Activated T-cell treated with anti-CD3 and anti-CD28 coated beads, Interleukin-2, amount 50 U/mL, for 72 hours (primary cell): ENCODE measurements around the gene PPOX. TPM values are rescaled to one million over a fixed set of nuclear protein-coding genes. Genes with fewer than 3 reads are reported as not detected.
A peak's percentile ranks its signal among the peaks of the same experiment; 100 is the strongest.

Source experiments
- ATAC-seq, 2 donors: fragments of 150-1000 bp; cut with Tn5 transposase; replicated peaks in 1 of 2; 2 replicates each; pipeline ENCODE4 v1.10.0; 2021; ENCODE audit warnings: moderate library complexity in 2 of 2, mild to moderate bottlenecking in 1 of 2
- DNase-seq, 2 donors: peaks; one replicate each; pipeline ENCODE4 v3.0.0; 2021 to 2022; ENCODE audit warnings: mixed read lengths in 1 of 2
- H3K27ac Mint-ChIP-seq: one replicate; pipeline ENCODE4 v1.8.0; 2022; ENCODE audit warnings: mild to moderate bottlenecking, moderate library complexity, mixed read lengths
- H3K27me3 Mint-ChIP-seq: one replicate; pipeline ENCODE4 v1.8.0; 2022; ENCODE audit warnings: low read depth, mixed read lengths
- H3K36me3 Mint-ChIP-seq, 2 donors: one replicate each; pipeline ENCODE4 v1.8.0; 2022; ENCODE audit warnings: mixed read lengths in 2 of 2, mild to moderate bottlenecking in 1 of 2; ENCODE audit not compliant: insufficient read depth in 2 of 2
- H3K4me1 Mint-ChIP-seq: one replicate; pipeline ENCODE4 v1.8.0; 2022; ENCODE audit warnings: low read depth, mixed read lengths
- H3K4me3 Mint-ChIP-seq, 2 donors: one replicate each; pipeline ENCODE4 v1.8.0; 2022; ENCODE audit warnings: mild to moderate bottlenecking in 2 of 2, mixed read lengths in 2 of 2, moderate library complexity in 2 of 2
- H3K9me3 Mint-ChIP-seq, 2 donors: one replicate each; pipeline ENCODE4 v1.8.0; 2022; ENCODE audit warnings: mixed read lengths in 2 of 2
- total RNA-seq, 2 donors: library from RNA; stranded (reverse); gene quantifications; one replicate each; pipeline ENCODE4 v1.2.3, GENCODE V29; 2022

The PPOX gene
- total RNA-seq, 2 donors from 2014 or later = 35.3 to 45.9 TPM

GRCh38 chr1:161159087-161159912, 6.9 kb upstream of the PPOX start, which contains the start of gene USP21:
USP21 (plus strand) TSS chr1:161159500; CDS start chr1:161160641, 1,141 bp downstream.
- Mint-ChIP-seq H3K27me3 (no peaks in the 10 kb centered on the region), H3K36me3 (peaks cover 2 to 13% of the 10 kb centered on the region in 2 donors), H3K27ac (peak within 1 kb of the TSS; percentile 77), H3K4me1 (peaks cover 72% of the 10 kb centered on the region), H3K9me3 (no peaks in the 10 kb centered on the region), H3K4me3 (peak within 1 kb of the TSS; percentile 79 to 82)
- ATAC-seq (peak; percentile 92 to 94), DNase-seq (peak; percentile 94)

- DNase-seq (no peak), ATAC-seq (no peak)
- peaks cover 2 to 15% of the 10 kb centered on the region in 2 donors for H3K36me3 Mint-ChIP-seq
- H3K27me3 Mint-ChIP-seq = no peaks in the 10 kb centered on the region
- H3K4me3 Mint-ChIP-seq = peak overlapping the region; percentile 79 to 82
- no peaks in the 10 kb centered on the region for H3K9me3 Mint-ChIP-seq
- H3K27ac Mint-ChIP-seq = peak overlapping the region; percentile 72
- peaks cover 68% of the 10 kb centered on the region for H3K4me1 Mint-ChIP-seq
Measured at GRCh38 chr1:161159913-161160243, 6.3 kb upstream of the PPOX start.

- H3K27ac Mint-ChIP-seq = no peak overlapping the region
- H3K36me3 Mint-ChIP-seq = peaks cover 0 to 16% of the 10 kb centered on the region in 2 donors
- H3K9me3 Mint-ChIP-seq = no peaks in the 10 kb centered on the region
- DNase-seq = no peak
- peaks cover 67% of the 10 kb centered on the region for H3K4me1 Mint-ChIP-seq
- H3K27me3 Mint-ChIP-seq = no peaks in the 10 kb centered on the region
- ATAC-seq = no peak
- H3K4me3 Mint-ChIP-seq = peak overlapping the region; percentile 79 to 82
Measured at GRCh38 chr1:161160671-161161145, 5.5 kb upstream of the PPOX start.

- peak overlapping the region in 1 of 2 donors; percentile 6 for H3K4me3 Mint-ChIP-seq
- no peak overlapping the region for H3K27ac Mint-ChIP-seq
- H3K4me1 Mint-ChIP-seq = peaks cover 66% of the 10 kb centered on the region
- H3K27me3 Mint-ChIP-seq = no peaks in the 10 kb centered on the region
- no peak for DNase-seq
- H3K36me3 Mint-ChIP-seq = peaks cover 0 to 16% of the 10 kb centered on the region in 2 donors
- ATAC-seq = no peak
- no peaks in the 10 kb centered on the region for H3K9me3 Mint-ChIP-seq
Measured at GRCh38 chr1:161161652-161162051, 4.6 kb upstream of the PPOX start.

GRCh38 chr1:161162052-161162451, 4.2 kb upstream of the PPOX start:
- no peak overlapping the region for H3K27ac Mint-ChIP-seq
- no peaks in the 10 kb centered on the region for H3K9me3 Mint-ChIP-seq
- H3K4me1 Mint-ChIP-seq = peaks cover 70% of the 10 kb centered on the region
- DNase-seq = no peak
- H3K36me3 Mint-ChIP-seq = peaks cover 0 to 19% of the 10 kb centered on the region in 2 donors
- no peak for ATAC-seq
- H3K27me3 Mint-ChIP-seq = no peaks in the 10 kb centered on the region
- H3K4me3 Mint-ChIP-seq = peak overlapping the region in 1 of 2 donors; percentile 6

GRCh38 chr1:161162806-161163205, 3.4 kb upstream of the PPOX start:
- DNase-seq = no peak
- H3K4me3 Mint-ChIP-seq = no peak overlapping the region
- H3K9me3 Mint-ChIP-seq = no peaks in the 10 kb centered on the region
- H3K4me1 Mint-ChIP-seq = peaks cover 77% of the 10 kb centered on the region
- no peak for ATAC-seq
- H3K36me3 Mint-ChIP-seq = peaks cover 0 to 19% of the 10 kb centered on the region in 2 donors
- H3K27ac Mint-ChIP-seq = peak overlapping the region; percentile 27
- no peaks in the 10 kb centered on the region for H3K27me3 Mint-ChIP-seq

GRCh38 chr1:161163793-161164192, 2.4 kb upstream of the PPOX start:
- ATAC-seq (no peak), DNase-seq (no peak)
- Mint-ChIP-seq H3K36me3 (peaks cover 0 to 14% of the 10 kb centered on the region in 2 donors), H3K27me3 (no peaks in the 10 kb centered on the region), H3K4me3 (no peak overlapping the region), H3K9me3 (no peaks in the 10 kb centered on the region), H3K4me1 (peaks cover 74% of the 10 kb centered on the region), H3K27ac (no peak overlapping the region)

GRCh38 chr1:161164901-161165610, 1.2 kb upstream of the PPOX start:
- peak overlapping the region; percentile 49 to 92 for H3K4me3 Mint-ChIP-seq
- H3K27ac Mint-ChIP-seq = peak overlapping the region; percentile 35

GRCh38 chr1:161166669-161167548, 683 bp downstream of the PPOX start:
- Mint-ChIP-seq H3K27ac (peak overlapping the region; percentile 92), H3K4me1 (peaks cover 50% of the 10 kb centered on the region), H3K27me3 (no peaks in the 10 kb centered on the region), H3K36me3 (peaks cover 2 to 14% of the 10 kb centered on the region in 2 donors), H3K4me3 (peak overlapping the region; percentile 92 to 96), H3K9me3 (no peaks in the 10 kb centered on the region)
- DNase-seq = no peak
- peak in 1 of 2 donors; percentile 2 for ATAC-seq

More at GRCh38 chr1:161164901-161165610, 1.2 kb upstream of the PPOX start:
- H3K4me1 Mint-ChIP-seq = peaks cover 67% of the 10 kb centered on the region
- H3K9me3 Mint-ChIP-seq = no peaks in the 10 kb centered on the region
- ATAC-seq (no peak), DNase-seq (no peak)
- H3K27me3 Mint-ChIP-seq = no peaks in the 10 kb centered on the region
- peaks cover 0 to 13% of the 10 kb centered on the region in 2 donors for H3K36me3 Mint-ChIP-seq

GRCh38 chr1:161168906-161169305, 2.7 kb downstream of the PPOX start:
- ATAC-seq (no peak), DNase-seq (no peak)
- Mint-ChIP-seq H3K4me3 (peak overlapping the region in 1 of 2 donors; percentile 27), H3K27ac (no peak overlapping the region), H3K36me3 (peaks cover 5 to 23% of the 10 kb centered on the region in 2 donors), H3K27me3 (no peaks in the 10 kb centered on the region), H3K9me3 (no peaks in the 10 kb centered on the region), H3K4me1 (peaks cover 45% of the 10 kb centered on the region)

GRCh38 chr1:161171191-161171590, 5.0 kb downstream of the PPOX start:
- peak overlapping the region; percentile 68 for H3K27ac Mint-ChIP-seq
- no peak overlapping the region for H3K4me3 Mint-ChIP-seq
- no peaks in the 10 kb centered on the region for H3K27me3 Mint-ChIP-seq
- no peak for ATAC-seq
- H3K9me3 Mint-ChIP-seq = no peaks in the 10 kb centered on the region
- DNase-seq = no peak
- peaks cover 57% of the 10 kb centered on the region for H3K4me1 Mint-ChIP-seq
- peaks cover 8 to 35% of the 10 kb centered on the region in 2 donors for H3K36me3 Mint-ChIP-seq

GRCh38 chr1:161171696-161172095, 5.5 kb downstream of the PPOX start:
- Mint-ChIP-seq H3K4me3 (no peak overlapping the region), H3K27ac (peak overlapping the region; percentile 79), H3K27me3 (no peaks in the 10 kb centered on the region), H3K4me1 (peaks cover 58% of the 10 kb centered on the region), H3K36me3 (peaks cover 9 to 35% of the 10 kb centered on the region in 2 donors), H3K9me3 (no peaks in the 10 kb centered on the region)
- ATAC-seq = no peak
- no peak for DNase-seq
